ENCODE measurements around the gene EPS8. TPM values are rescaled to one million over a fixed set of nuclear protein-coding genes. Genes with fewer than 3 reads are reported as not detected.
A peak's percentile ranks its signal among the peaks of the same experiment; 100 is the strongest.

EPS8 gene
- total and polyA plus RNA-seq, 12 donors, result 11.4 to 76.8 (median 26.7) TPM

GRCh38 chr12:15632708-15633107 is 156.5 kb downstream of the EPS8 start:
- Histone ChIP-seq H3K4me3 (no peak overlapping the region), H3K27ac (peak overlapping the region in 1 of 5 donors; percentile 50), H3K9me3 (replicated peaks in 1 of 3) (no peaks in the 10 kb centered on the region), H3K4me1 (replicated peaks in 1 of 2) (peaks cover 5 to 27% of the 10 kb centered on the region in 2 donors), H3K27me3 (no peaks in the 10 kb centered on the region), H3K36me3 (replicated peaks in 1 of 2) (no peaks in the 10 kb centered on the region)
- no peak for TF ChIP-seq CTCF (IDR thresholded peaks at IDR 0.05)
- intact Hi-C loops (cut with DNase I), result no loop called here
- no peak for DNase-seq
- 92 to 95% (median 95%) methylated on average over 4 of the region's 4 CpGs for WGBS, 4 donors

GRCh38 chr12:15631007-15631715 is 158.0 kb downstream of the EPS8 start:
- Histone ChIP-seq H3K4me3 (no peak overlapping the region), H3K27me3 (no peaks in the 10 kb centered on the region), H3K27ac (peak overlapping the region in 2 of 5 donors; percentile 80 to 87), H3K4me1 (replicated peaks in 1 of 2) (peaks cover 5 to 32% of the 10 kb centered on the region in 2 donors), H3K36me3 (replicated peaks in 1 of 2) (no peaks in the 10 kb centered on the region), H3K9me3 (replicated peaks in 1 of 3) (no peaks in the 10 kb centered on the region)
- DNase-seq, result no peak
- WGBS, 4 donors, result 68 to 81% (median 77%) methylated on average over 6 of the region's 6 CpGs
- TF ChIP-seq POLR2A (IDR thresholded peaks at IDR 0.05) (no peak), CTCF (IDR thresholded peaks at IDR 0.05) (no peak)
- intact Hi-C loops (cut with DNase I), result no loop called here

GRCh38 chr12:15629761-15630160 is 159.4 kb downstream of the EPS8 start:
- TF ChIP-seq POLR2A (IDR thresholded peaks at IDR 0.05), result no peak
- no peak for TF ChIP-seq CTCF (IDR thresholded peaks at IDR 0.05)
- H3K36me3 ChIP-seq (replicated peaks in 1 of 2), result no peaks in the 10 kb centered on the region
- WGBS, 4 donors, result 71 to 79% (median 77%) methylated on average over 3 of the region's 3 CpGs
- peak overlapping the region; percentile 47 to 87 (median 74) for H3K27ac ChIP-seq
- intact Hi-C loops (cut with DNase I), result no loop called here
- no peaks in the 10 kb centered on the region for H3K9me3 ChIP-seq (replicated peaks in 1 of 3)
- no peak overlapping the region for H3K4me3 ChIP-seq
- H3K4me1 ChIP-seq (replicated peaks in 1 of 2), result peaks cover 5 to 32% of the 10 kb centered on the region in 2 donors
- no peaks in the 10 kb centered on the region for H3K27me3 ChIP-seq
- no peak for DNase-seq

GRCh38 chr12:15629108-15629507 is 160.1 kb downstream of the EPS8 start:
- intact Hi-C loops (cut with DNase I), result no loop called here
- peak; percentile 17 to 82 (median 65) for DNase-seq
- no peak overlapping the region for H3K4me3 ChIP-seq
- WGBS, 4 donors, result 35 to 39% (median 38%) methylated on average over 5 of the region's 5 CpGs
- TF ChIP-seq CTCF (IDR thresholded peaks at IDR 0.05) (no peak), POLR2A (IDR thresholded peaks at IDR 0.05) (peak in 1 of 2 donors; percentile 9)
- no peaks in the 10 kb centered on the region for H3K27me3 ChIP-seq
- peaks cover 5 to 32% of the 10 kb centered on the region in 2 donors for H3K4me1 ChIP-seq (replicated peaks in 1 of 2)
- H3K36me3 ChIP-seq (replicated peaks in 1 of 2), result no peaks in the 10 kb centered on the region
- no peaks in the 10 kb centered on the region for H3K9me3 ChIP-seq (replicated peaks in 1 of 3)
- H3K27ac ChIP-seq, result peak overlapping the region; percentile 47 to 92 (median 74)

All from adrenal gland (tissue), 12 donors.